ENCODE data around the gene KCNE3.

DNA sequence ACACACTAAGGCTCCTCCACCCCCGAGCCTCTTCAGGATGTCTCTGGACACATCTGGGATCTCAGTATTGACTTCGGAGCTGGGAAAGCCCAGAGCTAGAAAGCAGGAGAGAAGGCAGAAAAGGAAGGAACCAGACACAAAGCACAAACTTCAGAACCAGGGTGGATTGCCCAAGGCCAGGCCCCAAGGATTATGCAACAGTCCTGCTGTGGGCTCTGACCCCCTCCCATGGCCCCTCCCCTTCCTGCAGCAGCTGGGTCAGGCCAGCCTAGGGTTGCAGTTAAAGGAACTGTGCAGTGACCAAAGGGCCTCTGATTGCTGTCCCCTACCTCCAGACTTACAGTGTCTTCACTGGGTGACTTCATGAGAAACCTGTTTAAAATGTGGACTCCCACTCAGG, 5.3 kb downstream of the KCNE3 start:
- TF ChIP-seq, protein P1, sequence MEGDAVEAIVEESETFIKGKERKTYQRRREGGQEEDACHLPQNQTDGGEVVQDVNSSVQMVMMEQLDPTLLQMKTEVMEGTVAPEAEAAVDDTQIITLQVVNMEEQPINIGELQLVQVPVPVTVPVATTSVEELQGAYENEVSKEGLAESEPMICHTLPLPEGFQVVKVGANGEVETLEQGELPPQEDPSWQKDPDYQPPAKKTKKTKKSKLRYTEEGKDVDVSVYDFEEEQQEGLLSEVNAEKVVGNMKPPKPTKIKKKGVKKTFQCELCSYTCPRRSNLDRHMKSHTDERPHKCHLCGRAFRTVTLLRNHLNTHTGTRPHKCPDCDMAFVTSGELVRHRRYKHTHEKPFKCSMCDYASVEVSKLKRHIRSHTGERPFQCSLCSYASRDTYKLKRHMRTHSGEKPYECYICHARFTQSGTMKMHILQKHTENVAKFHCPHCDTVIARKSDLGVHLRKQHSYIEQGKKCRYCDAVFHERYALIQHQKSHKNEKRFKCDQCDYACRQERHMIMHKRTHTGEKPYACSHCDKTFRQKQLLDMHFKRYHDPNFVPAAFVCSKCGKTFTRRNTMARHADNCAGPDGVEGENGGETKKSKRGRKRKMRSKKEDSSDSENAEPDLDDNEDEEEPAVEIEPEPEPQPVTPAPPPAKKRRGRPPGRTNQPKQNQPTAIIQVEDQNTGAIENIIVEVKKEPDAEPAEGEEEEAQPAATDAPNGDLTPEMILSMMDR (IDR thresholded peaks at IDR 0.05; ENCODE audit: insufficient read depth, low read depth, low read length), result no peak
- TF ChIP-seq EZH2 (IDR thresholded peaks at IDR 0.05; ENCODE audit: insufficient read depth, low read length), result no peak

All from astrocyte (in vitro differentiated cells and primary cell).